SH-SY5Y (cell line): ENCODE data around the gene IL1RL2.

Experiments used
- GATA2 ChIP-seq: IDR thresholded peaks from 2 replicates; pipeline ENCODE4 v1.6.1; 2011; ENCODE audit warnings: mild to moderate bottlenecking, low read depth, low read length
- GATA3 ChIP-seq: IDR thresholded peaks from 2 replicates; pipeline ENCODE4 v1.6.1; 2011; ENCODE audit warnings: low read depth, mild to moderate bottlenecking, low read length, moderate library complexity

GRCh38 chr2:102154364-102154763 lies 32.5 kb upstream of the IL1RL2 start:
- TF ChIP-seq GATA2 (no peak), GATA3 (no peak)
